Activated T-cell treated with anti-CD3 and anti-CD28 coated beads, Interleukin-2, amount 50 U/mL, for 48 hours (primary cell): ENCODE measurements around the gene C16orf74.

Experiments
- DNase-seq, 2 experiments: peaks; one replicate each; pipeline ENCODE4 v3.0.0-alpha.2; 2020

Gene C16orf74

DNA sequence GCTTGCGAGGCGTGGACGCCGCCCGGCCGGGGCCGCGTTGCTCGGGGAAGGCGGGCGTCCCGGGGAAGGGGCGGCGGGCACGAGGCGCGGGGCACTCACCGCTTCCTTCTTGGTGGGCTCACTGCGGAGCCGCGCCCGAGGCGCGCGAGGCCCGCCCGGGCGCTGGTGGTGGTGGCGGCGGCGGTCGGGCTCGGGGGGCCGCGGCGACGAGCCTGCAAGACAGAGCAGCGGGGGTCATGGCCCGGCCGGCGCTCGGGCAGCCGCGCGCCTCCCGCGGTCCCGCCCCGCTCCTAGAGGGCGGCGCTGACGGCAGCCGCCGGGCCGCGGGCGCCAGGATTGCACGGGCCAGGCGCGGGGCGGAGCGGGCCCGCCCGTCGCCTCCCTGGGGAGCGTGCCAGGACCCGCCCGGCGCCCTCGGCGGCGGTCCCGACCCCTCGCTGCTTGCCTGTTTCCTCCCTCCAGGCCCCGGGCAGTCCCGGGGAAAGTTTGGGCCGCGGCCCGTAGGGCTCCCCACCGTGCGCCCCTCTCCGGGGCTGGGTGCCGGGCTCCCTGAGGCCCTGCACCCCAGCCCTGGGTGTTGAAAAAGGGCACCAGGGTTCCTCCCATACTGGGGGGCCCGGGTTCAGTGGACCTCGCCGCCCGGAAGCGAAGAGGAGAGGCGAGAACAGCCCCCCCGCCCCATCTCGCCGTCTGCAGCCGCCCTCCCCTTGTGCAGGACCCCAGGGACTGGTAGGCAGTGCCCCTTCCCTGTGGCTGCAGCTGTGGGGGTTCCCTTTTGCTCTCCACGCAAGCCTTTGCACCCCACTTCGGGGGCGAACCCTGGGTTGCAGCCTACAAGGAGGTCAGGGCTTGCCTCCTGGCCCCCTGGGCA is at the start of gene C16orf74:
TSS of gene C16orf74 (minus strand) at position 270 of the 871 bp plus-strand sequence. CDS start 15,879 bp downstream, outside the sequence.
- peak in 1 of 2 experiments; percentile 40 for DNase-seq

- DNase-seq, result no peak
These were observed 49.4 kb upstream of the C16orf74 start for GRCh38 chr16:85800321-85800669.

GRCh38 chr16:85799497-85800320 is 48.8 kb upstream of the C16orf74 start, which contains the start of the genes COX4I1 and EMC8:
COX4I1 (plus strand) TSS chr16:85799695; CDS start chr16:85801206, 1,511 bp downstream.
EMC8 (minus strand) TSS chr16:85799544; CDS start chr16:85799295, 249 bp downstream.
- peak; percentile 96 to 97 for DNase-seq

GRCh38 chr16:85798901-85799496 is 48.1 kb upstream of the C16orf74 start:
- peak; percentile 40 to 59 for DNase-seq

DNA sequence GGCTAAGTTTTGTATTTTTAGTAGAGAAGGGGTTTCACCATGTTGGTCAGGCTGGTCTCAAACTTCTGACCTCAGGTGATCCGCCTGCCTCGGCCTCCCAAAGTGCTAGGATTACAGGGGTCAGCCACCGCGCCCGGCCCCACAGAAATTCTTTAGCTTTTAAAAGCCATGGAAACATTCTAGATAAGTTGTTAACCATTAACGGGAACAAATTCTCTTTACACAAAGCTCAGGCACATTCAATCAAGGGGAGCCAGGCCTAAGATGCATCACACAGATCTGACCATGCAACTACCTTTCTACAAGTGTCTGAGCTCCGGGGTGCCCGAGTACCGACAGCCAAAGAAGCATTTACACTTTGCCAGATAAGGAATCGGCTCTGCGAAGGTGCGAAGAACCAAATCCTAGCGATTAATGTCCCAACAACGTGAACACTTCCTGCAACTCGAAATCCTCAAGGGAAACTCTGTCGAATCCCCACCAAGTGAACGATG is 47.4 kb upstream of the C16orf74 start:
- DNase-seq, result no peak

- no peak for DNase-seq
These were observed 45.7 kb upstream of the C16orf74 start for GRCh38 chr16:85796599-85796998.

DNA sequence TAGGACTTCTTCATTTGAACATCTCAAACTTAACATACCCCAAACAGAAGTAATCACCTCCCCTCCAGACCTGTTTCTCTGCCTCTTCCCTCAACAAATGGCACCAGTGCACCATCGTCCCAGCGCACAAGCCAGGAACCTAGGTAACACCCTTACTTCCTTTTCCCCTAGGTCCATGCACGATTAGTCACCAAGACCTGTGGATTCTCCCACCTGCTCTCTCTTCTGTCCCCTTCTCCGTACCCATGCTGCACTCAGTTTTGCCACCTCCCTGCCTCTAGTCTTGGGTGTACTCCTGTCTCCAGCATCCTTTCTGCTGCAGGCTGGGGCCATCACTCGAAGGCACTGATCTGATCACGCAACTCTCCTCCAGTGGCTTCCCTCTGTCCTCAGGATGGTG is 45.3 kb upstream of the C16orf74 start:
- DNase-seq, result no peak

GRCh38 chr16:85794696-85795095 is 43.8 kb upstream of the C16orf74 start:
- DNase-seq, result no peak

DNA sequence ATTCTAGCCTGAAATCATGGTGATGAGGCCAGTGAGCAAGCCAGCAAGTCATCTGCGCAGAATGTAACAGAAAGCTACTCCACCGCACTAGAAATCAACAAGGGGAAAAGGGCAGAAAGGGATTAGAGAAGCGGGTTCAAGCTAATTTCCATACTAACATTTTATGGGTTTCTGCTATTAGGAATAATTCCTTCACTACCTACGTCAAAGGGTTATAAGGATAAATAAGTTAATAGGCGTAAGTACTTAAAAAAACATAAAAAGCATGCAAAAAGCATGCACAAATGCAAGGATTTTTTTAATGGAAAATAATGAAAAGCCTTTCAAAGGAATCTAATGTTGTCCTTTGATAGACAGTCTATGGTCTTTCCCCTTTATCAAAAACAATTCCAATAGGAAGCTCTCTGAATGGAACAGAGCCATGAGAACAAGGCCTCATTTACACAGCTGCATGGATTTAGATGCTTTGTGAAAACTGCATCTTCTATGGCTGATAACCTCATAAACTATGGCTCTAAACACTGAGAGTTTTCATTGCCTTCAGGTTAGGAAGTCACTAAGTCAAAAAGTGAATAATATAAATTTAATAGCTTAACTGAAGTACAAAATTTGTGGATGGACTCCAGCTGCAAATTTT is 42.9 kb upstream of the C16orf74 start:
- no peak for DNase-seq

- no peak for DNase-seq
These were observed 38.9 kb upstream of the C16orf74 start for GRCh38 chr16:85789773-85790172.

- no peak for DNase-seq
These were observed 37.9 kb upstream of the C16orf74 start for GRCh38 chr16:85788819-85789218.

DNA sequence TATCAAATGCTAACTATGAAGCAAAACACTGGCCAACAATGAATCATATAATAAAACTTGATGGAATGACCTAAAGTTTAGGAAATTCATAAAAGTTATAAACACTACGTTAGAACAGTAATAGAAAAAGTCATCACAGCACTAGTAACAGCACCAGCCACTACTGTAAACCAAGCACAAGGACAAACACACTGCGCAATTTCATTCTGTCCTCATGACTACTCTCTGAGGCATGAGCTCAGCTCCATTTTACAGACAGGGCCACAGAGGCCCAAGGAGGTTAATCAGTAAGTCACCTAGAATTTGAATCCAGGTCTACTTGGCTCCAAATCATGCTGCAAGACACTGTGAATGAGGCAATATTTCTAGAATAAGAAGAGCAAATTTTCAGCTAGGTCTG is 35.0 kb upstream of the C16orf74 start:
- DNase-seq, result no peak

- DNase-seq, result no peak
These were observed 33.9 kb upstream of the C16orf74 start for GRCh38 chr16:85784813-85785212.

- no peak for DNase-seq
These were observed 32.5 kb upstream of the C16orf74 start for GRCh38 chr16:85783441-85783840.

- DNase-seq, result no peak
These were observed 31.6 kb upstream of the C16orf74 start for GRCh38 chr16:85782451-85782850.

DNA sequence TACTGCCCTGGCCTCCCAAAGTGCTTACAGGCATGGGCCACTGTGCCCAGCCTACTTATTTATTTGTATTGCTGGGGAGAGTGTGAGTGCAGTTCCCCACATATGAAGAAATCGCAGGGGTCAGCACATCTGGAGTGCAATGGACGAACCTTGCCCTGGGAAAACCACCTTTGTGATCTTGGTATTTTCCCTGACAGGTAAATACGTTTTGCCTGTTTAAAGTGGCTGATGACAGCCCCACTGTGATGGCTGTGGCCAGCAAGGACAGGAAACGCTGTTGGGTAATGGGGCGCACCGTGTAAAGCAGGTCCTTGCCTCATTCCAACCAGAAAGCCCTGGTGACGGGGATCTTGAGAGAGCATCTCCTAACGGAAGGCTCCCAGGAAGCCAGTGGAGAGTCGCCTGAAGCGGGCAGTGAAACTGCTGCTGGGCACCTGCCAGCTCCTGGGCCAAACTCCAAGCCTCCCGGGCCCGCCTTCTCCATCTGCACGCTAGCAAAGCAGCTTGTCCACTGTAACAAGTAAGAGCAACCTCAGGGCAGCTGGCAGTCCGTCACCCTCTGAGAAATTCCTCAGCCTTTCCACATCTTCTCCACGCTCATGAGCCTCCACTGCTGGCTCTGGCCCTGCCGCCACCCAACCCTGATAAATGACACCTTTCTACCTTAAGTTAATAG is 30.9 kb upstream of the C16orf74 start:
- DNase-seq, result no peak

GRCh38 chr16:85781156-85781555 is 30.3 kb upstream of the C16orf74 start:
- DNase-seq, result no peak

DNA sequence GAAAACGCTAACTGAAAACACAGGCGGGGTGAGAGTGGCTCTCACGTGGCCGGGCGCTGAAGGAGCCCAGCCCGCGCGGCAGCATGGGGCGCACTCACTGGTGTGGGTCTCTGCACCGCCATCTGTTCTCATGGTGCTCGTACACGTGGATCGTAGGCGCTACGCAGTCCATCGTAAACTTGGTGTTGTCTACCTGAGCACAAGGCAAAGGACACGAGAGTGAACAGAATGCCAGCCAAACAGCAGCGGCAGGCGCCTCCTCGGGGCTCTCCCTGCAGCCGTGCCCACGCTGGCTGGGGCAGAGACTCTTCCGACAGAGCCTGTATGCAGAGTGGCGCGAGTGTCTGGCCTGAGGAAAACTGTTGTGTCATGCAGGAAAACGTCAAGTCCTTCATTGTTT is 29.4 kb upstream of the C16orf74 start:
- DNase-seq, result no peak

- DNase-seq, result peak; percentile 41 to 48
These were observed 28.0 kb upstream of the C16orf74 start for GRCh38 chr16:85778873-85779272.

DNA sequence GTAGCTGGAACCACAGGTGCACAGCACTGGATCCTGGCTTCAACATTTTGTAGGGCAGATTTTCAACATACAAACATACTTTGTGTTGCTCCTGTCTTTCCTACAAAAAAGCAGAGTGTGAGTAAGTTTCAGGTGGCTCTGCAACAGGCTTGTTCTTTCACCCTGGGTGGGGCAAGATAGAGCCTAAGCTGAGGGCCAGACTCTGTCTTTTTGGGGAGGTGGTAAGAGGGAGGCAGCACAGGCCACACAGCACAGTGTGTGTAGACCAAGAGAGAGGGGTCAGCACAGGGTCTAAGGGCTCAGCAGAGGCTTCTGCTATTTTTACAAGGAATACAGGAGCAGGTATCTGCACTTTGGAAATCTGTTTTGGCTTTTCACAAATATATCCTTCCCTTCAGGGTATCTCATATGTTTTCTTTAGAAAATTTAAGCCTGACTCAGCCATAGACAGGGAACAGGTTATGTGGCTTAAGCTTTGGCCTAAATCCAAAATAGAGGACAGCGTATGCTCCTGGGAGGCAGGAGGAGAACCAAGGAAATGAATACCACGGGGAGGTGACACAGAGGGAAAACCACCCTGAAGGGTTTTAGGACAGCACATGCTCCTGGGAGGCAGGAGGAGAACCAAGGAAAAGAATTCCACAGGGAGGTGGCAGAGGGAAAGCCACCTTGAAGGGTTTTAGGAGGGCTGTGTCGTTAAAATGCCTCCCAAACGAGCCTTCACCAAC is 26.9 kb upstream of the C16orf74 start:
- no peak for DNase-seq

DNA sequence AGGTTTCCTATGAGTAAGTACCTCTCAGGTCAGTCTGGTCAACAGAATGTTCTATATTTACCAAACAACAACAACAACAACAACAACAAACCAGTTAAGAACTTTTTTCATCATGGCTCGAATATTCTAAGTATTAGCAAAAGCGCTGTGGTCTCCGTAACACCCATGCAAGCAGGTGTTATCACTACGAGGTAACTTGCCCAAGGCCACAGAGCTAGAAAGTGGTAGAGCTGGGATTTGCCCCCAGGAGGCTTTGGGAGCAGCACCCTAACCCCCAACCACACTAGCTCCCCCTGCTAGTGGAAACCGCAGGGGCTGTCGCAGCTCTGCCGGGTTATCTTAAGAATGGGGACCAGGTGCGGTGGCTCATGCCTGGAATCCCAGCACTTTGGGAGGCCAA is 23.9 kb upstream of the C16orf74 start:
- DNase-seq, result no peak
